Inflammatory macrophage treated with lipopolysaccharide for 1 hour (primary cell): ENCODE results near the gene MRPL17.
"Not testable (repeated sequence)": the region's sequence is repeated elsewhere in the genome, so short reads cannot be mapped to it uniquely, and the experiment has no call there.

Experiments
- DNase-seq, 2 donors: peaks; one replicate each; pipeline ENCODE4 v3.0.0-alpha.2; 2020 to 2022

MRPL17 gene

GRCh38 chr11:6682936-6683861 is at the start of gene MRPL17:
Gene MRPL17, minus strand, starts transcription at chr11:6683340. Its CDS starts 44 bp downstream, at chr11:6683296.
- DNase-seq, result peak; percentile 99 to 100

- no peak for DNase-seq
These were observed 45.0 kb upstream of the MRPL17 start for GRCh38 chr11:6727971-6728760.

- no peak for DNase-seq
These were observed 42.3 kb upstream of the MRPL17 start for GRCh38 chr11:6725386-6725896.

GRCh38 chr11:6724013-6724412 is 40.9 kb upstream of the MRPL17 start:
- DNase-seq, result no peak

- DNase-seq, result no peak
These were observed 38.2 kb upstream of the MRPL17 start for GRCh38 chr11:6721343-6721742.

- DNase-seq, result no peak
These were observed 36.4 kb upstream of the MRPL17 start for GRCh38 chr11:6719576-6719975.

GRCh38 chr11:6717426-6717825 is 34.3 kb upstream of the MRPL17 start:
- DNase-seq, result peak; percentile 50 to 65

- peak; percentile 9 to 51 for DNase-seq
These were observed 28.4 kb upstream of the MRPL17 start for GRCh38 chr11:6711552-6711951.

- peak; percentile 14 to 43 for DNase-seq
These were observed 25.7 kb upstream of the MRPL17 start for GRCh38 chr11:6708876-6709275.

- peak; percentile 44 to 84 for DNase-seq
These were observed 22.9 kb upstream of the MRPL17 start for GRCh38 chr11:6705905-6706535.

- peak; percentile 87 to 91 for DNase-seq
These were observed 20.3 kb upstream of the MRPL17 start for GRCh38 chr11:6703247-6704063.

GRCh38 chr11:6701955-6702354 is 18.8 kb upstream of the MRPL17 start:
- DNase-seq, result not testable (repeated sequence)

GRCh38 chr11:6695377-6695776 is 12.2 kb upstream of the MRPL17 start:
- DNase-seq, result no peak

GRCh38 chr11:6694229-6694535 is 11.0 kb upstream of the MRPL17 start:
- DNase-seq, result no peak

- peak; percentile 80 to 92 for DNase-seq
These were observed 10.4 kb upstream of the MRPL17 start for GRCh38 chr11:6693342-6694228.

- no peak for DNase-seq
These were observed 9.0 kb upstream of the MRPL17 start for GRCh38 chr11:6692128-6692527.

GRCh38 chr11:6690431-6691132 is 7.4 kb upstream of the MRPL17 start:
- not testable (repeated sequence) for DNase-seq

- no peak for DNase-seq
These were observed 4.7 kb upstream of the MRPL17 start for GRCh38 chr11:6687876-6688275.

- DNase-seq, result no peak
These were observed 2.9 kb upstream of the MRPL17 start for GRCh38 chr11:6686006-6686405.

GRCh38 chr11:6684068-6684467 is 928 bp upstream of the MRPL17 start:
- peak in 1 of 2 donors; percentile 10 for DNase-seq

- DNase-seq, result no peak
These were observed 577 bp downstream of the MRPL17 start for GRCh38 chr11:6682591-6682935.
